Uterus (tissue), 2 donors: Measurements from ENCODE around the gene EZH2.

Experiments
- POLR2A ChIP-seq, 2 donors: fragments of 450-650 bp; IDR thresholded peaks; one replicate each; pipeline ENCODE4 v1.6.1; 2016; ENCODE audit warnings: antibody characterized with exemption in 2 of 2, mild to moderate bottlenecking in 1 of 2, moderate library complexity in 1 of 2
- TF ChIP-seq, protein P1 (sequence below), 4 experiments: fragments of 200-600 bp in 2 of 4; fragments of 450-650 bp in 2 of 4; sonication (generic) in 2 of 4; IDR thresholded peaks; one replicate each; pipeline ENCODE4 v1.5.1; 2016 to 2019; ENCODE audit warnings: antibody characterized with exemption in 4 of 4, mild to moderate bottlenecking in 2 of 4, moderate library complexity in 1 of 4

DNA sequence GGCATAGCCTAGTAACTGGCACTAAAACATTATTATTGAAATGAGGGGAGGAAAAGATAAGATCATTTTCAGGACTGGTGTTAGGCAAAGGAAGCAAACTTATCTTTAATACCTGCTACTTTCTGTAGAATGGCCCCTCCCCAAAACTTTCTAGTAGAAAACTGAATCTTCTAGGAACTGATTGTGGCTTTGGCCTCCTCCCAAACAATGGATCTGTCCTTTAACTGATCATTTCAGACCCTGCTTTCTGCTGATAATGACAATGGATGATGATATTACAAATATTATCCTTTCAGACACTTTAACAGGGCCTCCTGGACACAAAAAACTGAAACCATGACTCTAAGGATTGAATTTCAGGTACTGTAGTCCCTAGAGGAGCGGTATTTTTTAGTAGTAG lies 55.1 kb downstream of the EZH2 start:
- TF ChIP-seq, protein P1, sequence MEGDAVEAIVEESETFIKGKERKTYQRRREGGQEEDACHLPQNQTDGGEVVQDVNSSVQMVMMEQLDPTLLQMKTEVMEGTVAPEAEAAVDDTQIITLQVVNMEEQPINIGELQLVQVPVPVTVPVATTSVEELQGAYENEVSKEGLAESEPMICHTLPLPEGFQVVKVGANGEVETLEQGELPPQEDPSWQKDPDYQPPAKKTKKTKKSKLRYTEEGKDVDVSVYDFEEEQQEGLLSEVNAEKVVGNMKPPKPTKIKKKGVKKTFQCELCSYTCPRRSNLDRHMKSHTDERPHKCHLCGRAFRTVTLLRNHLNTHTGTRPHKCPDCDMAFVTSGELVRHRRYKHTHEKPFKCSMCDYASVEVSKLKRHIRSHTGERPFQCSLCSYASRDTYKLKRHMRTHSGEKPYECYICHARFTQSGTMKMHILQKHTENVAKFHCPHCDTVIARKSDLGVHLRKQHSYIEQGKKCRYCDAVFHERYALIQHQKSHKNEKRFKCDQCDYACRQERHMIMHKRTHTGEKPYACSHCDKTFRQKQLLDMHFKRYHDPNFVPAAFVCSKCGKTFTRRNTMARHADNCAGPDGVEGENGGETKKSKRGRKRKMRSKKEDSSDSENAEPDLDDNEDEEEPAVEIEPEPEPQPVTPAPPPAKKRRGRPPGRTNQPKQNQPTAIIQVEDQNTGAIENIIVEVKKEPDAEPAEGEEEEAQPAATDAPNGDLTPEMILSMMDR (IDR thresholded peaks at IDR 0.05) = no peak
- no peak for TF ChIP-seq POLR2A (IDR thresholded peaks at IDR 0.05)
